ENCODE data around the gene EEPD1.

DNA sequence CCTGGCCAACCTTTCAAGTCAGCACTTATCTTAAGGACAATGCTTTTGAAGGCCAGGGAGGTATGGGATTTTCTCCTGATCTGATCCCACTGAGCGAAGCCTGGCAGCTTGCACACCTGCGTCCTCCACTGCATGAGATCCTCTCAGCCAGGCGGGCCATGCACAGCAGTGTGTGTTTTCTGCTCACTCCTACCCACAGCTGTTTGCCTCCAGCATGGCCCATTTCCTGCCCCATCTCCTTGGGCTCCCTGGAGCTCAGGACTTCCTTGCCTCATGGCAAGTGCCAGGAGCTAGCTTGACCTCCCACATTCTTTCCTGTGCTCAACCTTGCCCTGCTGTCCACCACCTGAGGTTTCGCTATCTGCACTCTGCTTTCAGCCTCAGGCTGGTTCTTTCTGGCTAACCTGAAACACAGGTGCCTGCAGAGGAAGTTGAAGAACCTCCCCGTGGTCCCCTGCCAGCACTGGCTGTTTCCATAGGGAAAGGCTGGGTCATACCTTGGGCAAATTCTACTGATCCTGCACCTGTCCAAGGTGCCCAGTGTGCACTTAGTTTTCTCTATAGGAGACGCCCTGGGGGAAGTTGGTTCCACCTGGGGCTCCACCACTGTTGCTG, 43.9 kb upstream of the EEPD1 start:
- TF ChIP-seq POLR2A (IDR thresholded peaks at IDR 0.05) (no peak), CTCF (IDR thresholded peaks at IDR 0.05) (no peak)

Measured in thyroid gland (tissue), 4 donors.